Measurements from ENCODE around the gene MKS1.

The MKS1 gene

DNA sequence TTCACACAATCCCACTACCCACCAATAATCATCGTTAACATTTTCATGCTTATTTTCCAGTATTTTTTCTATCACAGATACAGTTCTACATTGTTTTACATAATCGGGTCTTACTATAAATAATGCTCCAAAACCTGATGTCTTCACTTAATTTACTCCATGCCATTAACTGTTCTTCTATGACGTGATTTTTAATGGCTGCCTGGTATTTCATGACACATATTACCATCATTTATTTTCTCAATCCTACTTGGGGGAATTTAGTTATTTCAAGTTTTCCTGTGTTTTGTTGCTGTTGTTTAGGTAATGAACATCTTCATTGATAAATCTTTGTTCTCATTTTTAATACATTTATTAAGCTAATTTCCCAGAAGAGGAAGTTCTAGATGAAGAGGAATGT, 34.0 kb upstream of the MKS1 start:
- Histone ChIP-seq H3K4me1 (ENCODE audit: insufficient read depth, low read length, severe bottlenecking) (peaks cover 4% of the 10 kb centered on the region), H3K9ac (ENCODE audit: low read length) (no peak overlapping the region), H3K4me2 (ENCODE audit: low read length) (no peak overlapping the region), H3K79me2 (ENCODE audit: insufficient read depth, low read length) (no peaks in the 10 kb centered on the region), H3K9me2 (ENCODE audit: low read depth, low read length) (no peaks in the 10 kb centered on the region), H2AFZ (ENCODE audit: low read length) (no peak overlapping the region), H3K9me3 (ENCODE audit: low read length) (no peaks in the 10 kb centered on the region), H3K27me3 (ENCODE audit: insufficient read depth, low read length) (peaks cover 6% of the 10 kb centered on the region; the same call in 1 of the 2 replicates), H3F3A (ENCODE audit: insufficient read depth, low read length) (no peaks in the 10 kb centered on the region), H3K27ac (ENCODE audit: low read depth, low read length, poor library complexity, severe bottlenecking) (no peak overlapping the region), H4K20me1 (ENCODE audit: insufficient read depth, low read length) (no peaks in the 10 kb centered on the region), H3K4me3 (ENCODE audit: low read depth, low read length, poor library complexity, severe bottlenecking) (no peak overlapping the region), H3K36me3 (ENCODE audit: insufficient read depth, low read length) (no peaks in the 10 kb centered on the region)
- TF ChIP-seq, protein P1, sequence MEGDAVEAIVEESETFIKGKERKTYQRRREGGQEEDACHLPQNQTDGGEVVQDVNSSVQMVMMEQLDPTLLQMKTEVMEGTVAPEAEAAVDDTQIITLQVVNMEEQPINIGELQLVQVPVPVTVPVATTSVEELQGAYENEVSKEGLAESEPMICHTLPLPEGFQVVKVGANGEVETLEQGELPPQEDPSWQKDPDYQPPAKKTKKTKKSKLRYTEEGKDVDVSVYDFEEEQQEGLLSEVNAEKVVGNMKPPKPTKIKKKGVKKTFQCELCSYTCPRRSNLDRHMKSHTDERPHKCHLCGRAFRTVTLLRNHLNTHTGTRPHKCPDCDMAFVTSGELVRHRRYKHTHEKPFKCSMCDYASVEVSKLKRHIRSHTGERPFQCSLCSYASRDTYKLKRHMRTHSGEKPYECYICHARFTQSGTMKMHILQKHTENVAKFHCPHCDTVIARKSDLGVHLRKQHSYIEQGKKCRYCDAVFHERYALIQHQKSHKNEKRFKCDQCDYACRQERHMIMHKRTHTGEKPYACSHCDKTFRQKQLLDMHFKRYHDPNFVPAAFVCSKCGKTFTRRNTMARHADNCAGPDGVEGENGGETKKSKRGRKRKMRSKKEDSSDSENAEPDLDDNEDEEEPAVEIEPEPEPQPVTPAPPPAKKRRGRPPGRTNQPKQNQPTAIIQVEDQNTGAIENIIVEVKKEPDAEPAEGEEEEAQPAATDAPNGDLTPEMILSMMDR (IDR thresholded peaks at IDR 0.05; ENCODE audit: low read length) = no peak
- TF ChIP-seq EZH2 (IDR thresholded peaks at IDR 0.05; ENCODE audit: borderline replicate concordance, low read length) = no peak

DNA sequence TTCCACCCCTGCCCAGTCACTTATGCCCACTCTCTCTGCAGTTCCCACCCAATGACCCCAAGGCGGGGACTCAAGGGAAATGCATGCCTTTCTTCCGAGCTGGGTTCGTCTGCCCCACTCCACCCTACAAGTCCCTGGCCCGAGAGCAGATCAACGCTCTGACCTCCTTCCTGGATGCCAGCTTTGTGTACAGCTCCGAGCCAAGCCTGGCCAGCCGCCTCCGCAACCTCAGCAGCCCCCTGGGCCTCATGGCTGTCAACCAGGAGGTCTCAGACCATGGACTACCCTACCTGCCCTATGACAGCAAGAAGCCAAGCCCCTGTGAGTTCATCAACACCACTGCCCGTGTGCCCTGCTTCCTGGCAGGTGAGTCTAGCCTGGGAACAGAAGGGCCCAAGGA, 33.1 kb upstream of the MKS1 start:
- H3F3A ChIP-seq (ENCODE audit: insufficient read depth, low read length) = no peaks in the 10 kb centered on the region
- no peaks in the 10 kb centered on the region for H3K79me2 ChIP-seq (ENCODE audit: insufficient read depth, low read length)
- no peak overlapping the region for H3K9ac ChIP-seq (ENCODE audit: low read length)
- no peaks in the 10 kb centered on the region for H4K20me1 ChIP-seq (ENCODE audit: insufficient read depth, low read length)
- H3K4me1 ChIP-seq (ENCODE audit: insufficient read depth, low read length, severe bottlenecking) = peaks cover 4% of the 10 kb centered on the region
- no peak for TF ChIP-seq EZH2 (IDR thresholded peaks at IDR 0.05; ENCODE audit: borderline replicate concordance, low read length)
- TF ChIP-seq, protein P1 (IDR thresholded peaks at IDR 0.05; ENCODE audit: low read length) = no peak
- no peaks in the 10 kb centered on the region for H3K36me3 ChIP-seq (ENCODE audit: insufficient read depth, low read length)
- no peak overlapping the region for H3K4me2 ChIP-seq (ENCODE audit: low read length)
- no peaks in the 10 kb centered on the region for H3K9me2 ChIP-seq (ENCODE audit: low read depth, low read length)
- H3K27ac ChIP-seq (ENCODE audit: low read depth, low read length, poor library complexity, severe bottlenecking) = no peak overlapping the region
- no peak overlapping the region for H3K4me3 ChIP-seq (ENCODE audit: low read depth, low read length, poor library complexity, severe bottlenecking)
- H3K9me3 ChIP-seq (ENCODE audit: low read length) = no peaks in the 10 kb centered on the region
- H2AFZ ChIP-seq (ENCODE audit: low read length) = no peak overlapping the region
- peaks cover 6% of the 10 kb centered on the region; the same call in 1 of the 2 replicates for H3K27me3 ChIP-seq (ENCODE audit: insufficient read depth, low read length)

DNA sequence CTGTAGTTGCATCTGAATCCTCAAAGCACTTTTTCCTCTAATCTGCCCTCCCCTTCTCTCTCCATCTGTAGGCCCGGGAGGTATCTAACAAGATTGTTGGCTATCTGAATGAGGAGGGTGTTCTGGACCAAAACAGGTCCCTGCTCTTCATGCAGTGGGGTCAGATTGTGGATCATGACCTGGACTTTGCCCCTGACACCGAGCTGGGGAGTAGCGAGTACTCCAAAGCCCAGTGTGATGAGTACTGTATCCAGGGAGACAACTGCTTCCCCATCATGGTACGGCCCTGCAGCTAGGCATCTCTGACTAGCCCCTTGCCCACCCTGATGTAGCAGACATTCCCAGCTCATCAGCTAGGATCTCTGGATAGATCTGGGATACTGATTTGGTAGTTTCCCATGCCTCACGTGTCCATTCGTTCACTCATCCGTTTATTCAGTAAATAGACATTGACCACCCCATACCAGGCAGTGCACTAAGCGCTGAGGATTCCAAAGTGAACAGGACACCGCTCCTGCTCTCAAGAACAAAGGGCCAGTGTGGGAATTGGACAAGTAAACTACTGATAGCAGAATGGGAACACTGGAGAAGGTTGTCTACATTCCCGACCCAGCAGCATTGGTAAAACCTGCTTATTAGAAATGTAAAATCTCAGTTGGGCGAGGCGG, 31.4 kb upstream of the MKS1 start:
- no peaks in the 10 kb centered on the region for H3K36me3 ChIP-seq (ENCODE audit: insufficient read depth, low read length)
- H3K4me2 ChIP-seq (ENCODE audit: low read length) = no peak overlapping the region
- H3K4me1 ChIP-seq (ENCODE audit: insufficient read depth, low read length, severe bottlenecking) = peaks cover 4% of the 10 kb centered on the region
- H3K4me3 ChIP-seq (ENCODE audit: low read depth, low read length, poor library complexity, severe bottlenecking) = no peak overlapping the region
- H3K27me3 ChIP-seq (ENCODE audit: insufficient read depth, low read length) = peaks cover 6% of the 10 kb centered on the region; the same call in 1 of the 2 replicates
- no peaks in the 10 kb centered on the region for H4K20me1 ChIP-seq (ENCODE audit: insufficient read depth, low read length)
- H2AFZ ChIP-seq (ENCODE audit: low read length) = peak overlapping the region; percentile 63; the same call in 1 of the 2 replicates
- H3F3A ChIP-seq (ENCODE audit: insufficient read depth, low read length) = no peaks in the 10 kb centered on the region
- H3K79me2 ChIP-seq (ENCODE audit: insufficient read depth, low read length) = no peaks in the 10 kb centered on the region
- TF ChIP-seq EZH2 (IDR thresholded peaks at IDR 0.05; ENCODE audit: borderline replicate concordance, low read length) = no peak
- TF ChIP-seq, protein P1 (IDR thresholded peaks at IDR 0.05; ENCODE audit: low read length) = no peak
- no peak overlapping the region for H3K9ac ChIP-seq (ENCODE audit: low read length)
- H3K9me2 ChIP-seq (ENCODE audit: low read depth, low read length) = no peaks in the 10 kb centered on the region
- H3K9me3 ChIP-seq (ENCODE audit: low read length) = no peaks in the 10 kb centered on the region
- no peak overlapping the region for H3K27ac ChIP-seq (ENCODE audit: low read depth, low read length, poor library complexity, severe bottlenecking)
